ENCODE measurements around the gene MRPS10.

MRPS10 gene

GRCh38 chr6:42237857-42238256 lies 20.2 kb upstream of the MRPS10 start:
- H3K9ac ChIP-seq (ENCODE audit: low read length), result no peak overlapping the region
- H3K4me3 ChIP-seq (ENCODE audit: low read depth, low read length), result no peak overlapping the region
- H3K4me1 ChIP-seq (ENCODE audit: control insufficient read depth, insufficient read depth, low read length), result peaks cover 35% of the 10 kb centered on the region
- H3K27ac ChIP-seq (ENCODE audit: low read depth, low read length), result no peak overlapping the region
- H3K27me3 ChIP-seq (ENCODE audit: control insufficient read depth, insufficient read depth, low read length), result no peaks in the 10 kb centered on the region
- H3K36me3 ChIP-seq (ENCODE audit: control insufficient read depth, insufficient read depth, low read length), result peaks cover 13% of the 10 kb centered on the region
- H3K9me3 ChIP-seq (ENCODE audit: control insufficient read depth, insufficient read depth, low read depth, low read length), result no peaks in the 10 kb centered on the region

GRCh38 chr6:42236682-42237473 lies 19.2 kb upstream of the MRPS10 start:
- H3K4me3 ChIP-seq (ENCODE audit: low read depth, low read length), result no peak overlapping the region
- peaks cover 20% of the 10 kb centered on the region for H3K36me3 ChIP-seq (ENCODE audit: control insufficient read depth, insufficient read depth, low read length)
- H3K27ac ChIP-seq (ENCODE audit: low read depth, low read length), result no peak overlapping the region
- H3K4me1 ChIP-seq (ENCODE audit: control insufficient read depth, insufficient read depth, low read length), result peaks cover 25% of the 10 kb centered on the region
- H3K9me3 ChIP-seq (ENCODE audit: control insufficient read depth, insufficient read depth, low read depth, low read length), result no peaks in the 10 kb centered on the region
- no peaks in the 10 kb centered on the region for H3K27me3 ChIP-seq (ENCODE audit: control insufficient read depth, insufficient read depth, low read length)
- H3K9ac ChIP-seq (ENCODE audit: low read length), result no peak overlapping the region

- peaks cover 20% of the 10 kb centered on the region for H3K36me3 ChIP-seq (ENCODE audit: control insufficient read depth, insufficient read depth, low read length)
- H3K9ac ChIP-seq (ENCODE audit: low read length), result no peak overlapping the region
- H3K4me1 ChIP-seq (ENCODE audit: control insufficient read depth, insufficient read depth, low read length), result peaks cover 19% of the 10 kb centered on the region; the same call in 1 of the 2 replicates
- no peaks in the 10 kb centered on the region for H3K27me3 ChIP-seq (ENCODE audit: control insufficient read depth, insufficient read depth, low read length)
- H3K9me3 ChIP-seq (ENCODE audit: control insufficient read depth, insufficient read depth, low read depth, low read length), result no peaks in the 10 kb centered on the region
- no peak overlapping the region for H3K4me3 ChIP-seq (ENCODE audit: low read depth, low read length)
- H3K27ac ChIP-seq (ENCODE audit: low read depth, low read length), result no peak overlapping the region
Measured at GRCh38 chr6:42236030-42236429, 18.4 kb upstream of the MRPS10 start.

GRCh38 chr6:42232035-42232434 lies 14.4 kb upstream of the MRPS10 start:
- Histone ChIP-seq H3K36me3 (ENCODE audit: control insufficient read depth, insufficient read depth, low read length) (peaks cover 25% of the 10 kb centered on the region), H3K4me3 (ENCODE audit: low read depth, low read length) (no peak overlapping the region), H3K27me3 (ENCODE audit: control insufficient read depth, insufficient read depth, low read length) (no peaks in the 10 kb centered on the region), H3K27ac (ENCODE audit: low read depth, low read length) (no peak overlapping the region), H3K9me3 (ENCODE audit: control insufficient read depth, insufficient read depth, low read depth, low read length) (no peaks in the 10 kb centered on the region), H3K4me1 (ENCODE audit: control insufficient read depth, insufficient read depth, low read length) (peaks cover 8% of the 10 kb centered on the region), H3K9ac (ENCODE audit: low read length) (no peak overlapping the region)

GRCh38 chr6:42230345-42231321 lies 13.0 kb upstream of the MRPS10 start:
- Histone ChIP-seq H3K9me3 (ENCODE audit: control insufficient read depth, insufficient read depth, low read depth, low read length) (no peaks in the 10 kb centered on the region), H3K9ac (ENCODE audit: low read length) (no peak overlapping the region), H3K36me3 (ENCODE audit: control insufficient read depth, insufficient read depth, low read length) (peaks cover 22% of the 10 kb centered on the region), H3K27ac (ENCODE audit: low read depth, low read length) (no peak overlapping the region), H3K4me1 (ENCODE audit: control insufficient read depth, insufficient read depth, low read length) (peaks cover 20% of the 10 kb centered on the region), H3K27me3 (ENCODE audit: control insufficient read depth, insufficient read depth, low read length) (no peaks in the 10 kb centered on the region), H3K4me3 (ENCODE audit: low read depth, low read length) (no peak overlapping the region)

GRCh38 chr6:42229506-42230119 lies 12.0 kb upstream of the MRPS10 start:
- H3K9me3 ChIP-seq (ENCODE audit: control insufficient read depth, insufficient read depth, low read depth, low read length), result no peaks in the 10 kb centered on the region

GRCh38 chr6:42228305-42228704 lies 10.6 kb upstream of the MRPS10 start:
- no peaks in the 10 kb centered on the region for H3K9me3 ChIP-seq (ENCODE audit: control insufficient read depth, insufficient read depth, low read depth, low read length)
- no peak overlapping the region for H3K27ac ChIP-seq (ENCODE audit: low read depth, low read length)
- no peaks in the 10 kb centered on the region for H3K27me3 ChIP-seq (ENCODE audit: control insufficient read depth, insufficient read depth, low read length)
- no peak overlapping the region for H3K9ac ChIP-seq (ENCODE audit: low read length)
- peaks cover 22% of the 10 kb centered on the region for H3K36me3 ChIP-seq (ENCODE audit: control insufficient read depth, insufficient read depth, low read length)
- peaks cover 20% of the 10 kb centered on the region for H3K4me1 ChIP-seq (ENCODE audit: control insufficient read depth, insufficient read depth, low read length)
- H3K4me3 ChIP-seq (ENCODE audit: low read depth, low read length), result no peak overlapping the region

More at GRCh38 chr6:42229506-42230119, 12.0 kb upstream of the MRPS10 start:
- H3K4me1 ChIP-seq (ENCODE audit: control insufficient read depth, insufficient read depth, low read length), result peaks cover 20% of the 10 kb centered on the region
- no peak overlapping the region for H3K9ac ChIP-seq (ENCODE audit: low read length)
- no peak overlapping the region for H3K4me3 ChIP-seq (ENCODE audit: low read depth, low read length)
- H3K36me3 ChIP-seq (ENCODE audit: control insufficient read depth, insufficient read depth, low read length), result peaks cover 22% of the 10 kb centered on the region
- H3K27me3 ChIP-seq (ENCODE audit: control insufficient read depth, insufficient read depth, low read length), result no peaks in the 10 kb centered on the region
- H3K27ac ChIP-seq (ENCODE audit: low read depth, low read length), result no peak overlapping the region

- Histone ChIP-seq H3K9ac (ENCODE audit: low read length) (peak overlapping the region; percentile 20), H3K27me3 (ENCODE audit: control insufficient read depth, insufficient read depth, low read length) (no peaks in the 10 kb centered on the region), H3K9me3 (ENCODE audit: control insufficient read depth, insufficient read depth, low read depth, low read length) (no peaks in the 10 kb centered on the region), H3K4me1 (ENCODE audit: control insufficient read depth, insufficient read depth, low read length) (peaks cover 20% of the 10 kb centered on the region), H3K27ac (ENCODE audit: low read depth, low read length) (peak overlapping the region; percentile 44; the same call in 1 of the 2 replicates), H3K4me3 (ENCODE audit: low read depth, low read length) (no peak overlapping the region), H3K36me3 (ENCODE audit: control insufficient read depth, insufficient read depth, low read length) (peaks cover 19% of the 10 kb centered on the region)
Measured at GRCh38 chr6:42227173-42227850, 9.7 kb upstream of the MRPS10 start.

GRCh38 chr6:42226645-42227143 lies 9.0 kb upstream of the MRPS10 start:
- no peak overlapping the region; the same call in 1 of the 2 replicates for H3K4me3 ChIP-seq (ENCODE audit: low read depth, low read length)
- H3K36me3 ChIP-seq (ENCODE audit: control insufficient read depth, insufficient read depth, low read length), result peaks cover 15% of the 10 kb centered on the region; the same call in 1 of the 2 replicates
- peak overlapping the region; percentile 44; the same call in 1 of the 2 replicates for H3K27ac ChIP-seq (ENCODE audit: low read depth, low read length)
- no peaks in the 10 kb centered on the region for H3K9me3 ChIP-seq (ENCODE audit: control insufficient read depth, insufficient read depth, low read depth, low read length)
- peak overlapping the region; percentile 15 for H3K9ac ChIP-seq (ENCODE audit: low read length)
- peaks cover 20% of the 10 kb centered on the region for H3K4me1 ChIP-seq (ENCODE audit: control insufficient read depth, insufficient read depth, low read length)
- H3K27me3 ChIP-seq (ENCODE audit: control insufficient read depth, insufficient read depth, low read length), result no peaks in the 10 kb centered on the region

- peaks cover 15% of the 10 kb centered on the region; the same call in 1 of the 2 replicates for H3K36me3 ChIP-seq (ENCODE audit: control insufficient read depth, insufficient read depth, low read length)
- peak overlapping the region; percentile 15 for H3K9ac ChIP-seq (ENCODE audit: low read length)
- H3K9me3 ChIP-seq (ENCODE audit: control insufficient read depth, insufficient read depth, low read depth, low read length), result no peaks in the 10 kb centered on the region
- peaks cover 20% of the 10 kb centered on the region for H3K4me1 ChIP-seq (ENCODE audit: control insufficient read depth, insufficient read depth, low read length)
- H3K27me3 ChIP-seq (ENCODE audit: control insufficient read depth, insufficient read depth, low read length), result no peaks in the 10 kb centered on the region
- no peak overlapping the region for H3K4me3 ChIP-seq (ENCODE audit: low read depth, low read length)
- H3K27ac ChIP-seq (ENCODE audit: low read depth, low read length), result no peak overlapping the region
Measured at GRCh38 chr6:42226161-42226611, 8.5 kb upstream of the MRPS10 start.

All from HUES6 (cell line).